GM12878 (cell line): ENCODE measurements around the gene CREB3L1. TPM values are rescaled to one million over a fixed set of nuclear protein-coding genes. Genes with fewer than 3 reads are reported as not detected.

Experiments used
- ATAC-seq: fragments of 200-7000 bp; cut with Tn5 transposase; 3 replicates; pipeline ENCODE4 v1.9.1; 2020; ENCODE audit warnings: mild to moderate bottlenecking, moderate library complexity
- BruUV-seq: library from RNA; stranded (reverse); fragments of 400-500 nt; replicated peaks from 2 replicates; lab custom pipeline; 2021; lab: Mats Ljungman, UMichigan
- CTCF ChIA-PET: fragments of 300-600 bp; sonication (Branson Sonifier 250); formaldehyde crosslinking; extraction: SDS; loops from one replicate; lab custom pipeline; 2021; ENCODE audit warnings: inconsistent platforms; lab: Yijun Ruan, JAX
- POLR2A ChIA-PET: fragments of 350-600 bp; formaldehyde crosslinking; extraction: SDS; loops from one replicate; lab custom pipeline; 2021; ENCODE audit warnings: inconsistent platforms; lab: Charles Lee
- RAD21 ChIA-PET: fragments of 300-600 bp; sonication (Branson Sonifier 250); formaldehyde crosslinking; loops from one replicate; lab custom pipeline; 2023; ENCODE audit warnings: antibody characterized with exemption; ENCODE audit not compliant: unreplicated experiment; lab: Charles Lee
- SMC1A ChIA-PET: fragments of 300-600 bp; sonication (Branson Sonifier 250); formaldehyde crosslinking; loops from one replicate; lab custom pipeline; 2023; ENCODE audit not compliant: unreplicated experiment, uncharacterized antibody; lab: Charles Lee
- DNase-seq: peaks from one replicate; pipeline ENCODE4 v3.0.0-alpha.2; 2011; ENCODE audit warnings: low read depth, low spot score
- FAIRE-seq: peaks from 3 replicates; lab custom pipeline; 2011; peaks lifted over from hg19 to GRCh38; lab: Jason Lieb, UNC
- H2AFZ ChIP-seq: 2 replicates; pipeline ENCODE4 v1.6.0; 2011; ENCODE audit warnings: low read depth, low read length, control low read depth; ENCODE audit not compliant: control insufficient read depth
- H3K27ac ChIP-seq: 2 replicates; pipeline ENCODE4 v1.5.1; 2011; ENCODE audit warnings: control low read depth; ENCODE audit not compliant: control insufficient read depth, insufficient read depth
- H3K27me3 ChIP-seq, 2 experiments: replicated peaks in 1 of 2; 2 replicates each; pipeline versions ENCODE4 v1.6.0 to v1.6.1; 2011; ENCODE audit warnings: low read length in 1 of 2; ENCODE audit not compliant: control insufficient read depth in 2 of 2, insufficient read depth in 2 of 2
- H3K36me3 ChIP-seq, 2 experiments: 2 replicates each; pipeline ENCODE4 v1.5.1; 2011; ENCODE audit warnings: low read length in 1 of 2; ENCODE audit not compliant: control insufficient read depth in 2 of 2, insufficient read depth in 2 of 2
- H3K4me1 ChIP-seq: 2 replicates; pipeline ENCODE4 v1.6.1; 2011; ENCODE audit warnings: mild to moderate bottlenecking, low read length, moderate library complexity, mixed read lengths; ENCODE audit not compliant: control insufficient read depth, insufficient read depth
- H3K4me2 ChIP-seq: 2 replicates; pipeline ENCODE4 v1.6.0; 2011; ENCODE audit warnings: control low read depth; ENCODE audit not compliant: control insufficient read depth, insufficient read depth
- H3K4me3 ChIP-seq: fragments of 200-600 bp; sonication (generic); 2 replicates; pipeline ENCODE4 v1.5.1; 2016
- H3K79me2 ChIP-seq: 2 replicates; pipeline ENCODE4 v1.6.0; 2011; ENCODE audit warnings: low read length; ENCODE audit not compliant: control insufficient read depth, insufficient read depth
- H3K9ac ChIP-seq: 2 replicates; pipeline ENCODE4 v1.8.0; 2011; ENCODE audit warnings: low read length, control low read depth, mixed read lengths; ENCODE audit not compliant: control insufficient read depth, insufficient read depth
- H3K9me3 ChIP-seq: replicated peaks from 3 replicates; pipeline ENCODE4 v1.5.1; 2011; ENCODE audit warnings: mild to moderate bottlenecking, low read length; ENCODE audit not compliant: control insufficient read depth, insufficient read depth
- H4K20me1 ChIP-seq: 2 replicates; pipeline ENCODE4 v1.6.0; 2011; ENCODE audit not compliant: control insufficient read depth, insufficient read depth
- E2F8 ChIP-seq: fragments of 450-650 bp; IDR thresholded peaks from 2 replicates; pipeline ENCODE4 v1.6.1; 2018; ENCODE audit warnings: mild to moderate bottlenecking, low read depth, moderate library complexity; ENCODE audit not compliant: partially characterized antibody
- EED ChIP-seq: sonication (generic); IDR thresholded peaks from 2 replicates; pipeline ENCODE4 v1.6.1; 2016; ENCODE audit warnings: antibody characterized with exemption, low read depth
- JUNB ChIP-seq: IDR thresholded peaks from 2 replicates; pipeline ENCODE4 v1.6.1; 2016; ENCODE audit warnings: antibody characterized with exemption, mild to moderate bottlenecking
- KLF5 ChIP-seq: fragments of 450-650 bp; IDR thresholded peaks from 2 replicates; pipeline ENCODE4 v1.6.1; 2014; ENCODE audit warnings: mild to moderate bottlenecking; ENCODE audit not compliant: partially characterized antibody
- TAF1 ChIP-seq: IDR thresholded peaks from 2 replicates; pipeline ENCODE4 v1.6.1; 2011; ENCODE audit warnings: mild to moderate bottlenecking, low read depth, low read length, borderline replicate concordance
- WGBS: methylation state at CpG from one replicate; pipeline ENCODE4 v1.1.6; 2016; ENCODE audit warnings: low lambda C conversion rate; ENCODE audit not compliant: insufficient replicate concordance, insufficient coverage; ENCODE audit errors: missing lambda C conversion rate; 5-methylcytosine and 5-hydroxymethylcytosine counted together
- in situ Hi-C: fragments of 300-500 bp; cut with MboI; formaldehyde crosslinking; loops from 9 replicates; pipeline ENCODE4 v1.14.3; 2018; ENCODE audit warnings: mixed read lengths
- intact Hi-C: fragments of 100-400 bp; cut with micrococcal nuclease; formaldehyde crosslinking; loops from one replicate; pipeline ENCODE4 v1.14.2; 2022; ENCODE audit not compliant: unreplicated experiment
- polyA plus RNA-seq, 11 experiments: library from polyadenylated mRNA; depleted of rRNA in 4 of 11; unstranded in 6 of 11; stranded (reverse) in 5 of 11; fragments of >200 nt; fragmentation: Nextera tagmentation in 4 of 11; fragmentation: Illumina TruSeq in 1 of 11; extraction: Ambion mirVana in 4 of 11; extraction: Trizol in 1 of 11; gene quantifications; 1 replicate in 1 of 11; 2 replicates in 10 of 11; pipeline versions ENCODE4 v1.2.1 to v1.2.3, GENCODE V29; 2011 to 2016; ENCODE audit warnings: inconsistent platforms in 2 of 11, missing spikeins in 2 of 11, low read depth in 1 of 11
- total RNA-seq, 4 experiments: library from RNA; depleted of rRNA in 3 of 4; stranded (reverse); fragments of >200 nt in 3 of 4; fragmentation: Illumina TruSeq in 1 of 4; extraction: Trizol in 1 of 4; gene quantifications; 2 replicates each; pipeline versions ENCODE4 v1.2.1 to v1.2.3, GENCODE V29; 2013 to 2021

CREB3L1 gene
- total and polyA plus RNA-seq, 10 of the 15 experiments (the other 5 are each of a cell fraction or from before 2014, with no cell fraction given): 0.03 to 1.4 (median 0.22) TPM

GRCh38 chr11:46363455-46364005 is 86.1 kb downstream of the CREB3L1 start (continued):
- TF ChIP-seq E2F8: no peak
- no peak for TF ChIP-seq JUNB
- no peak for TF ChIP-seq TAF1
- TF ChIP-seq EED: no peak

- Histone ChIP-seq H3K4me2 (no peak overlapping the region), H3K9ac (no peak overlapping the region), H3K27ac (no peak overlapping the region), H3K4me1 (peaks cover 20% of the 10 kb centered on the region), H3K4me3 (no peak overlapping the region), H3K79me2 (peaks cover 27% of the 10 kb centered on the region), H2AFZ (no peak overlapping the region), H4K20me1 (no peaks in the 10 kb centered on the region), H3K9me3 (no peaks in the 10 kb centered on the region), H3K36me3 (peaks cover 9 to 15% of the 10 kb centered on the region in 2 experiments; a peak in 3 of 4 replicates), H3K27me3 (no peaks in the 10 kb centered on the region)
- in situ Hi-C loops: no loop called here
- FAIRE-seq (no peak), ATAC-seq (no peak), DNase-seq (no peak)
- TF ChIP-seq KLF5: no peak
- SMC1A ChIA-PET: interaction anchor here (1.3 to 5.5 kb wide), 2 partner anchors 12 to 25 kb away, joined by 3 to 32 read pairs; no protein-coding TSS in a partner anchor
- 98% methylated on average over 9 of the region's 9 CpGs for WGBS
- no TSS peak for BruUV-seq
- intact Hi-C loops: no loop called here
- POLR2A ChIA-PET: no interaction called here
- RAD21 ChIA-PET: interaction anchor here (2.2 to 3.0 kb wide), 3 partner anchors 12 to 19 kb away, joined by 11 to 17 read pairs (median 16); partner anchors contain the start of gene DGKZ
- CTCF ChIA-PET: interaction anchor here (15.2 kb wide), 1 partner anchor 12 kb away, joined by 423 read pairs; the partner anchor contains the start of gene DGKZ
These were observed 86.6 kb downstream of the CREB3L1 start for GRCh38 chr11:46364056-46364455.
